ENCODE results near the gene DUT.

DUT gene

GRCh38 chr15:48367483-48367882, 36.3 kb downstream of the DUT start:
- no peak for DNase-seq (ENCODE audit: insufficient read length, low spot score)
- FAIRE-seq, result no peak

- FAIRE-seq (no peak), DNase-seq (ENCODE audit: insufficient read length, low spot score) (no peak)
These were observed 39.2 kb downstream of the DUT start for GRCh38 chr15:48370460-48370859.

DNA sequence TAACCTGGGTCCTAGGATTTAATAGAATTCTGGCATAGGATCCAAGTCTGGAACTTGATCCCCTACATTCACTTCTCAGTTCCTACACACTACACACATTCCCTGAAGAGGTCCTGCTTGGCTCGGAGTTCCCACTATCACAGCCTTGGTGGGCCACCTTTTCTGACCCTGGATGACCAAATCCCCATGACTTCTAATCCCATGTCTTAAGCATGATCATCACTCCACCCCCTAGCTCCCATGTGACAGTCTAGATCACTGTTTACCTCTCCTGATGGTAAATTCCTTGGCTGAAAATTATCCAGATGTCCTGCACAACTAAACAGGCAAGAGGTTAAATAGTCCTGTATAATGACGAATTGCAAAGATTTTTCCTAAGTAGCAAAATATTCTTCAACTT, 40.3 kb downstream of the DUT start:
- FAIRE-seq (no peak), DNase-seq (ENCODE audit: insufficient read length, low spot score) (no peak)

DNA sequence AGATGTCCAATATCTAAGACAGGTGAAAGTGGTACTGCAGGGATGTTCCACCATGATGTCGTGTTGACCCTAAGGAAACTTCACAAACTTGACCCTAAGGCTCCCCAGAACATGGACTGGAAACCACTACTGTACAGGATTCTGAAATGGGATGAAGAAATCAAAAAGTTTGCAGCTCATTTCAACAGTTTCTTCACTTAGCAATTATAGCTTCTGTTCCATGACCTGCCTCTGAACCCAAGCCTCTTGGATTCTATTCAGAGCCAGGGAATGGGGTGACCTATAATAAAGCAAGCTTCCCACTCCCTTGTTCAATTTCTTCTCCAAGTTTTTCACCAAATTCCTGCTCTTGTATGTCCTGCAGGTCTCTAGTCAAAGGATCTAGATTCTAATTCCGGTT, 40.7 kb downstream of the DUT start:
- DNase-seq (ENCODE audit: insufficient read length, low spot score) (no peak), FAIRE-seq (no peak)

DNA sequence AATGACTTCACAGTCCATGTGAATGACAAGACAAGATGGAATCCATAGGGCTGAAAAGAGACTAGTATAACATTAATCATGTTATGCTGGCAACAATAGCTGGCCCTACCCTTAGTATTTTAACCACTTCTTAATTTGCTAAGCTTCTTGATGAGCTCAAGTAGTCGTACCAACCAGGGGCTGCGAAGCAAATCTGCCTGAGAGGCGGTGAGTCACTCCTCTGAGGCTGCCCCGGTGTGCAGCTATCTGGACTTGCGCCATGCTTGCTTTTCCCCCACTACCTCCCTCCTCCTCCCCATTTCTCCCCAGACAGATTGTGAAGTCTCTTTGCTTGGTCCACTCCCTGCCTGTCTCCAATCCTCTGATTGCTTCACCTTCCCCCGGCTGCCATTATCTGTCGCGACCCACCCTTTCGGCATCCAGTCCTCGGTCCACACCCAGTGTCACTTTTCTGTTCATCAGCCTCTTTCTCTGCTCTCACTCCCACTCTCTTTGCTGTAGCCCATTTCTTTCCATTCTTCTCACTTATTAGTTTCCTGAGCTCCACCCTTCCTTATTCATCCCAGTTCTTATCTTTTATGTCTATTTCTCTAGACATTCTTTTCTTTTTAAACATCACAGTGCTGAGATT, 42.7 kb downstream of the DUT start:
- DNase-seq (ENCODE audit: insufficient read length, low spot score) (peak; percentile 26), FAIRE-seq (no peak)

DNA sequence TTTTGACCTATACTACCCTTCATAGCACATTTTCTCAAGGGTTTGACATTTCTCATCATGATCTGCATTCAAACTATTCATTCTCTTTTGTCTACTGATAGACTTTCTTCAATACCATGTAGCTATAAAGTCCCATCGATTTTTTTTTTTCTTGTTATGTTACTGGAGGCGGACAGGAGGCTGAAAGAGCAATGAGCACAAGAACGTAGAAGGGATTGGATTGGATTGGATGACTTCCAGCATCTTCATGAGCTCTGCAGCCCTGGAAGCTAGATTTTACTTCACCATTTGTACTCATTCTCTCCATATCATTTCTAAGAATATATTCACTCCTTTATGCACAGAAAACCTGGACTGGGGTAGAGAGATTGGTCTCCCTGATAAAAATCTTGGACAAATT, 43.2 kb downstream of the DUT start:
- no peak for FAIRE-seq

GRCh38 chr15:48375767-48376166, 44.5 kb downstream of the DUT start:
- FAIRE-seq, result no peak

More for the DNA sequence above, 43.2 kb downstream of the DUT start:
- no peak for DNase-seq (ENCODE audit: insufficient read length, low spot score)

DNA sequence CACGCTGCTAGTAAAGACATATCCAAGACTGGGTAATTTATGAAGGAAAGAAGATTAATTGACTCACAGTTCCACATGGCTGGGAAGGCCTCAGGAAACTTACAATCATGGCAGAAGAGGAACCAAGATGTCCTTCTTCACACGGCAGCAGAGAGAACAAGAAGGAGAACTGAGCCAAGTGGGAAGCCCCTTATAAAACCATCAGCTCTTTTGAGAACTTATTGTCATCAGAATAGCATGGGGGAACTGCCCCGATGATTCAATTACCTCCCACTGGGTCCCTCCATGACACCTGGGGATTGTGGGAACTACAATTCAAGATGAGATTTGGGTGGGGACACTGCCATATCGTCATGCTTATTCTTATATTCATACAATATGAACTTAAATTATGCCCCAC, 49.0 kb downstream of the DUT start:
- no peak for FAIRE-seq
- no peak for DNase-seq (ENCODE audit: insufficient read length, low spot score)

More at GRCh38 chr15:48375767-48376166, 44.5 kb downstream of the DUT start:
- no peak for DNase-seq (ENCODE audit: insufficient read length, low spot score)

DNA sequence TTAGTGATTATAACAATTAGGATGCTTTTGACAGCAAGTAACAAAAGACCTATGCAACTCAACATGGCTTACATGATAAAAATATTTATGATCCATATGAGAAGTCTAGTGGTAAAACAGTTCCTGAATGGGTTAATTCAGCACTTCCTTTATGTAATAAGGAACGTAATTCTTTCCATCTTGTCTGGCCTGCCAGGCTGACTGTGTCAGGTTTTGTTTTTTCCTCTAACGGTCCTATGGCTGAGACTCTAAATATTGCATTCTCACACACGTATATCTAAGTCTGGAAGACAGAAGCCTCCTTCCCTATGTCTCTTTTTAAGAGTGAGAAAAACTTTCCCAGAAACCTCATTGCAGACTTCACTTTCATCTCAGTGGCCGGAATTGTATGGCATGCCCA, 50.6 kb downstream of the DUT start:
- no peak for DNase-seq (ENCODE audit: insufficient read length, low spot score)
- no peak for FAIRE-seq

- DNase-seq (ENCODE audit: insufficient read length, low spot score) (no peak), FAIRE-seq (no peak)
These were observed 51.8 kb downstream of the DUT start for GRCh38 chr15:48383031-48383430.

GRCh38 chr15:48384616-48385015, 53.4 kb downstream of the DUT start:
- FAIRE-seq (no peak), DNase-seq (ENCODE audit: insufficient read length, low spot score) (no peak)

DNA sequence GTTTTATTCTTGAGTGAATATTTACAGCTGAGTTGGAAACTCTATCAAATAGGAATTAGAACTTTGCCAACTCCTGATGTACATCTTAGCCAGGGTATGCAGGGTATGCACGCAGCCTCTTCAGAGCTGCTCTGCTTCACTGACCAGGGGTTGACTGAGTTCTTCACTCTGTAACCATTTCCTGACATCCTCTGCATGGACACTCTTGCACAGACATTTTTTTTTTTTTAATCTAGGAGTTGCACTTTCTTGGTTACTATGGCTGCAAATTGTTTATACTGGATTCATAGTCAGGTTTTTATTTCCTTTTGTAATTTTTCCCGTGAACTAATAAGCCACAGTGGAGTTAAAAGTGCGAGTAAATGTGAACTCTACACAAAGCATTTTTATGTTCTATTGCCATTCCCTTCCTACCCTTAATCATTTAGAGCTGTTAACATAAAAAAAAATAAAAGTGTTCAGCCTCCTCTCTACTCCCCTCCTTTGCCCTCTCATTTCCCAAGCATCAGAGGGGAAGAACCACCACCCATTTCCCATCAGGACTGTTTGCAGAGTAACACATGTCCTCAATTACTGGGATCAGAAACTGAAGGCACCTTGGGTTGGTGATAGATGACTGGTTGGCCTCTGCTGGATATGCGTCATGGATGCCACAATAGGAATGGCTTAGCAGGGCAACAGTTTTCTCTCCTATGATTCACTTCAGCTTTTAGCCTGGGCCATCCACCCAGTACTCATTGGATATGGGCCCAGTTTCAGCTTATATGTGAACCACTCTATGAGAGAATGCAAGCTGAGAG, 54.0 kb downstream of the DUT start:
- DNase-seq (ENCODE audit: insufficient read length, low spot score) (no peak), FAIRE-seq (no peak)

DNA sequence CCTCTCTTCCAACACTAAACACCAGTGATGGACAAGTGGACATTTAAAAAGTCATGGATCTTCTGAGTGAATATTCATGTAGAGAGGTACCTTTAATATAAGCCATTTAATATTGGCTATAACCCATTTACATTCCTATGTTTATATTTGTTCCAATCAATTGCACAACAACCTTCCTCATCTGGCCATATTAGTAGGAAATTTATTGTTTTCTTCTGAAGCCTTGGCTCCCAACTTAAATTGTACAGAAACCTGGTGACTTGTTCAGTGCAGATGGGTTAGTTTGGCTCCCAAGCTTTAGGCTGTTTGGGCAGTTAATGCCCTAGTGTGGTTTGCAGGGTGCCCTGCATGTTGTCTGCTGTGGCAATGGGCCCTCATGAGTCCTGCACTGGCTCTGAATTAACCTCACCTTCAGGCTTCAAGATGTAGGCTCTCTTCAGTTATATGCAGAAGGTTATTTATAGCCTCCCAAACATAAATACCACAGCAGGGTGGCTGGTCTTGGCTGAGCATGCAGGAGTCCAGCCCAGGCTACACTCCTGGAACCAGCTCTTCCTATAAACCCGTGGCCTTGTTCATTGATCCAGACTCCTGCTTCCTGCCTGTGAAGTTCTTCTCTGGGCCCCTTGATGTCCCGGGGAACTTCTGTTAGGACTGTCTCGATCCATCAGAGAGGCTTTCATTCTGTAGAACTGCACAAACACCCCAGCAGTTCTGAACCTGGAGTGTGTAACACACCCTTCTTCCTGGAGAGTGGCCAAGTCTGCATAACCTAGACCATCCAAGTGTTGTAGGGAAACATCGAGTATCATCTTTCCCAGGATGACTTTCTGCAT, 57.0 kb downstream of the DUT start:
- DNase-seq (ENCODE audit: insufficient read length, low spot score) (no peak), FAIRE-seq (no peak)

DNA sequence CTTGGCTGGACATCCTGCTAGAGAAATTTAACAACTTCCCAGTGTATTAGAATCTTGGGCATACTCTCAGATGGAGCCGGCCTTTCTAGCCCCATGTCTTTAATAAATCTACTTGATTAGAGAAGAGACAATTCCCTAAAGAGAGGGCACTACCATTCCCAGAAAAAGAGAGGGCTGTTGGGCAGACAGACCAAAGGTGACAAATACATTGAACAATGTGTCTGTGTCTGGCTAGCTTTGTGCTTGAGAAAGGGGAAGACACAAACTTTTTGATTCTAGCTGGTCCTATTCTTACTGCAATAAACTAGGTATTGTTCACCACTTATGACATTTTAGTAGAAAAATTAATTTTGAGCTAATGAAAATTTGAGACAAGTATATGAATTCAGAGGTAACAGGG, 57.7 kb downstream of the DUT start:
- DNase-seq (ENCODE audit: insufficient read length, low spot score), result no peak
- no peak for FAIRE-seq

DNA sequence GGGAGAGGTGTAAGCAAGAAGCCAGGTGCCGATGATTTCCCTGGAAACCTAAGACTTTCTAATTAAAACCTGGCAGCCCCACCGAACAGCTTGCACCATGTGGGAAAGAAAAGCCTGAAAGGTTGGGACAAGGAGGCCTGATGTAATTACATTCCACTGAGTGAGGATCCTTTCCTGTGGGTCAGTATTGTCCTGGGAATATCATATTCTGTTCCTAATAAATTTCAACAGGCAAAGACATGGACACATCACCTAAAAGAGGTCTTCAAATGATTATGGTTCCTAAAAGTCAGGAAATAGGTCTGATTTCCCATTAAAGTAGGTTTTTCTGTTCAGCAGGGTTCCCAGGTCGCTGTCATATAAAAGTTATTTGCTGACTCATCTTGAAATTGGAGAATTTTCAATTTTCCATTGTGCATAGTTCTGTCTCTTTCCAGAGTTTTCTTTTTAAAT, 58.5 kb downstream of the DUT start:
- DNase-seq (ENCODE audit: insufficient read length, low spot score) (no peak), FAIRE-seq (no peak)

DNA sequence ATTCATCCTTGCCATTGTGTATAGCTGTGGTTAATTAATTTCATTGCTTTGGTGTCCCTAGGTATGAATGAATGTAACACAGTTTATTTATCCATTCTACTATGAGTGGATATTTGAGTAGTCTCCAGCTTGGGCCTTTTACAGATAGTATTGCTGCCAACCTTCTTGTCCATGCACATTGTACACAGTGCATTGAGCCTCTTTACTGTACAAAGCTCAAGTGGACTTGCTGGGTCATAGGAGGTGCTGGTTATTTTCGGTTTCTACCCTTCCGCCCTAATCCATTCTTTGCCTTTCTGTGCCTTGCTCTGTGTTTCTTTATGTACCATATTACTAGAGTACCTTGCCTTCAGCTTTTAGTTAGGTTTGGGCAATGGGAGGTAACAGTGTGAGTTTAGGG, 60.7 kb downstream of the DUT start:
- FAIRE-seq, result no peak
- no peak for DNase-seq (ENCODE audit: insufficient read length, low spot score)

DNA sequence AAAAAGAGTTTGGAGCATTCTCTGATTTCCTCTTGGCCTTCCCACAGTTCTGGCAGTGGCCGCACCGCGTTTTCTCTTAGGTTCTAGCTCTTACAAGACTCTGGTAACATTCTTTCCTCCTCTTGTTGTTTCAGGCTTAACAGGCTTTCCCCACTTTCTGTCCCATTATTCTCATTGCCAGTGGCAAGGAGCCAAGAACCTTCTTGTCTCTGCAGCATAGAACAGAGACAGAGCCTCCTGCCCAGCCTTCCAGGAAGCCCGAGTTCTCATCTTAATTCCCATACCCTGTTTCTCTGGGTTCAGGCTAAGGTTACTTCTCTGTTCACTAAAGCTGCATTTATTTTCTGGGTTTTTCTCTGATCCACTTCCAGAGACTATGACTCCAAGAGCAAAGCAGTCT, 61.1 kb downstream of the DUT start:
- FAIRE-seq (no peak), DNase-seq (ENCODE audit: insufficient read length, low spot score) (no peak)

All from HTR-8/SVneo (cell line).